CD4-positive, alpha-beta memory T cell (primary cell): ENCODE data around the gene NFIX. TPM values are rescaled to one million over a fixed set of nuclear protein-coding genes. Genes with fewer than 3 reads are reported as not detected.
"Not testable (repeated sequence)": the region's sequence is repeated elsewhere in the genome, so short reads cannot be mapped to it uniquely, and the experiment has no call there.

Experiments used
- CTCF ChIA-PET: fragments of 350-600 bp; sonication (Branson Sonifier 250); formaldehyde crosslinking; loops from one replicate; lab custom pipeline; 2021; ENCODE audit warnings: inconsistent platforms; ENCODE audit not compliant: partially characterized antibody; lab: Charles Lee
- POLR2A ChIA-PET: fragments of 350-600 bp; sonication (Branson Sonifier 250); formaldehyde crosslinking; loops from one replicate; lab custom pipeline; 2021; ENCODE audit not compliant: partially characterized antibody; lab: Charles Lee
- DNase-seq, 5 donors: peaks; one replicate each; pipeline versions ENCODE4 v3.0.0 to v3.0.0-alpha.2; 2020 to 2022; ENCODE audit warnings: mixed read lengths in 1 of 5
- H3K27ac ChIP-seq: one replicate; pipeline ENCODE4 v1.7.0; 2013; ENCODE audit warnings: low read depth, low read length
- H3K27me3 ChIP-seq: 2 replicates; pipeline ENCODE4 v1.7.0; 2013; ENCODE audit warnings: mild to moderate bottlenecking, low read length, moderate library complexity; ENCODE audit not compliant: insufficient read depth
- H3K36me3 ChIP-seq: 2 replicates; pipeline ENCODE4 v1.7.0; 2013; ENCODE audit warnings: mild to moderate bottlenecking, low read length, moderate library complexity; ENCODE audit not compliant: insufficient read depth
- H3K4me1 ChIP-seq: 2 replicates; pipeline ENCODE4 v1.7.0; 2013; ENCODE audit warnings: mild to moderate bottlenecking, low read length, moderate library complexity; ENCODE audit not compliant: insufficient read depth
- H3K4me3 ChIP-seq, 2 donors: one replicate each; pipeline ENCODE4 v1.7.0; 2013; ENCODE audit warnings: low read length in 2 of 2, mild to moderate bottlenecking in 1 of 2
- H3K9me3 ChIP-seq, 2 donors: one replicate each; pipeline ENCODE4 v1.7.0; 2013; ENCODE audit warnings: low read length in 2 of 2, control low read depth in 1 of 2; ENCODE audit not compliant: control insufficient read depth in 1 of 2
- H3K27ac Mint-ChIP-seq, 7 donors: one replicate each; pipeline ENCODE4 v1.8.0; 2020 to 2021; ENCODE audit warnings: mixed read lengths in 7 of 7, mild to moderate bottlenecking in 6 of 7, inconsistent platforms in 3 of 7, moderate library complexity in 3 of 7
- H3K27me3 Mint-ChIP-seq, 2 donors: one replicate each; pipeline ENCODE4 v1.8.0; 2020 to 2021; ENCODE audit warnings: mixed read lengths in 2 of 2
- H3K36me3 Mint-ChIP-seq, 2 donors: one replicate each; pipeline ENCODE4 v1.8.0; 2020 to 2021; ENCODE audit warnings: mixed read lengths in 2 of 2, inconsistent platforms in 1 of 2, mild to moderate bottlenecking in 1 of 2
- H3K4me1 Mint-ChIP-seq, 4 donors: one replicate each; pipeline ENCODE4 v1.8.0; 2020 to 2021; ENCODE audit warnings: mixed read lengths in 4 of 4, mild to moderate bottlenecking in 1 of 4
- H3K4me3 Mint-ChIP-seq, 8 donors: one replicate each; pipeline ENCODE4 v1.8.0; 2020 to 2021; ENCODE audit warnings: mixed read lengths in 8 of 8, mild to moderate bottlenecking in 7 of 8, moderate library complexity in 6 of 8, inconsistent platforms in 3 of 8
- H3K9me3 Mint-ChIP-seq, 8 donors: one replicate each; pipeline ENCODE4 v1.8.0; 2020 to 2021; ENCODE audit warnings: mixed read lengths in 8 of 8, mild to moderate bottlenecking in 5 of 8, inconsistent platforms in 3 of 8, moderate library complexity in 1 of 8
- intact Hi-C: fragments of 100-400 bp; cut with micrococcal nuclease; formaldehyde crosslinking; loops from one replicate; pipeline ENCODE4 v1.15.1; 2023
- polyA plus RNA-seq, 2 donors: library from polyadenylated mRNA; unstranded; fragments of 300-500 nt; fragmentation: Illumina TruSeq; gene quantifications; one replicate each; pipeline ENCODE4 v1.2.3, GENCODE V29; 2021
- total RNA-seq, 2 experiments: library from RNA; stranded (reverse); gene quantifications; one replicate each; pipeline ENCODE4 v1.2.3, GENCODE V29; 2021

Gene NFIX
- total and polyA plus RNA-seq, 4 experiments from 2014 or later: 0.09 to 5.4 (median 4.0) TPM; not detected in 1

DNA sequence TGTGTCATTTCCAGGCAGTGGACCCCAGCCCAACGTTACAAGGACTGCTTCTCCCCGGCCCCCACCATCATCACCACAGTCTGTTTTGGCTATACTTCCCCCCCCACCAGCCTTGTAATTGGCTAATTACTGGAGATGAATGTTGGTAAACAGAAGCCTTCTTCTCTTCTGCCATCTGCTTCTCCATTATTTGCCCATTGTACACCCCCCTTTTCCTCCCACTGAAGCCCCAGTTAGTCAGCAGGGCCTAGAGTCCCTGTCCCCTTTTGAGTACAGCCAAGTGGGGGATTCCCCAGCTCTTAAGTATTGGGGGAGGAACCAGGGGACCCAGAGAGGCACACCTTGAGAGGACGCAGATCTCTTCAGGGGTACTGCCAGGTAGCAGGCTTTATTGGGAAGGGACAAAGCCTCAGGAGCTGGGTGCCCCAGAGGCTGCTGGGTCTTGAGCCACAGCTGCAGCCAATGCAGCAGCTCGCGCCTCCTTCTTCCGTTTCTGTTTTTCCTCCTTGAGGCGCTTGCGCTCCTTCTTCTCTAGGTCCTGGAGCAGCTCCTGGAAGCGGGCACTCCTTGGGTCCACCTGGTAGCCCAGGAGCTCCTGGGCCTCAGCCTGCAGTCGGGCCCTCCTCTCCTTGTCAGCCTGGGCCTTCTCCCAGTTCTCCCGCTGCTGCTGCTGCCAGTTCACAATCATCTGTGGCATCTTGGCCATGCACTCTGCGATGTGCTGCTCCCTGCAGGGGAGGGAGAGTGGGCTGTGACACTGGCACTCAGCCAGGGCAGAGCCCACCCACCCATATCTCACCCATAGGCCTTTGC, 41.3 kb upstream of the NFIX start:
- peak overlapping the region; percentile 10 to 91 (median 72) for H3K27ac Mint-ChIP-seq
- no peak overlapping the region for H3K27ac ChIP-seq
- H3K9me3 Mint-ChIP-seq: no peaks in the 10 kb centered on the region
- H3K4me3 Mint-ChIP-seq: peak overlapping the region in 2 of 8 donors; percentile 38 to 46
- no peaks in the 10 kb centered on the region for H3K27me3 ChIP-seq
- DNase-seq: no peak
- H3K36me3 Mint-ChIP-seq: peaks cover 24 to 54% of the 10 kb centered on the region in 2 donors
- H3K36me3 ChIP-seq: peaks cover 24% of the 10 kb centered on the region
- H3K4me3 ChIP-seq: no peak overlapping the region
- H3K9me3 ChIP-seq: no peaks in the 10 kb centered on the region
- peaks cover 28% of the 10 kb centered on the region for H3K4me1 ChIP-seq
- CTCF ChIA-PET: interaction anchor here (1.1 to 4.3 kb wide), 3 partner anchors 11 to 24 kb away, joined by 3 to 35 read pairs (median 3); no protein-coding TSS in a partner anchor
- H3K4me1 Mint-ChIP-seq: peaks cover 14 to 28% (median 21%) of the 10 kb centered on the region in 4 donors
- intact Hi-C loops: no loop called here
- POLR2A ChIA-PET: interaction anchor here (0.5 to 2.1 kb wide), 6 partner anchors 12 to 167 kb away, joined by 3 to 8 read pairs (median 4); partner anchors contain the start of gene FARSA
- no peaks in the 10 kb centered on the region for H3K27me3 Mint-ChIP-seq

- Histone ChIP-seq H3K27ac (peak overlapping the region; percentile 8), H3K36me3 (peaks cover 18% of the 10 kb centered on the region), H3K9me3 (no peaks in the 10 kb centered on the region), H3K4me1 (peaks cover 28% of the 10 kb centered on the region), H3K4me3 (no peak overlapping the region), H3K27me3 (no peaks in the 10 kb centered on the region)
- H3K36me3 Mint-ChIP-seq: peaks cover 22 to 51% of the 10 kb centered on the region in 2 donors
- H3K4me3 Mint-ChIP-seq: peak overlapping the region in 3 of 8 donors; percentile 15 to 46 (median 38)
- CTCF ChIA-PET: interaction anchor here (1.1 to 4.3 kb wide), 3 partner anchors 10 to 23 kb away, joined by 3 to 35 read pairs (median 3); no protein-coding TSS in a partner anchor
- H3K27ac Mint-ChIP-seq: peak overlapping the region; percentile 10 to 91 (median 72)
- DNase-seq: no peak
- H3K4me1 Mint-ChIP-seq: peaks cover 14 to 28% (median 21%) of the 10 kb centered on the region in 4 donors
- no peaks in the 10 kb centered on the region for H3K27me3 Mint-ChIP-seq
- intact Hi-C loops: no loop called here
- POLR2A ChIA-PET: interaction anchor here (0.7 to 2.1 kb wide), 5 partner anchors 11 to 69 kb away, joined by 3 to 8 read pairs (median 3); partner anchors contain the start of gene FARSA
- no peaks in the 10 kb centered on the region for H3K9me3 Mint-ChIP-seq
Measured at GRCh38 chr19:12954612-12954962, 40.7 kb upstream of the NFIX start.

GRCh38 chr19:12955575-12955974, 39.7 kb upstream of the NFIX start:
- H3K9me3 Mint-ChIP-seq, H3K9me3 ChIP-seq, H3K27ac ChIP-seq, intact Hi-C loops, DNase-seq, H3K27me3 ChIP-seq, H3K4me3 ChIP-seq, H3K27me3 Mint-ChIP-seq: not testable (repeated sequence)
- peaks cover 12% of the 10 kb centered on the region for H3K36me3 ChIP-seq
- H3K4me1 ChIP-seq: peaks cover 28% of the 10 kb centered on the region
- ChIA-PET POLR2A (interaction anchor here (1.0 to 2.2 kb wide), 5 partner anchors 8 to 197 kb away, joined by 3 to 8 read pairs (median 5); partner anchors contain the start of gene SYCE2), CTCF (interaction anchor here (1.1 to 4.3 kb wide), 3 partner anchors 9 to 18 kb away, joined by 3 to 35 read pairs (median 5); no protein-coding TSS in a partner anchor)
- H3K36me3 Mint-ChIP-seq: peaks cover 15 to 42% of the 10 kb centered on the region in 2 donors
- peak overlapping the region; percentile 83 to 88 (median 87) for H3K4me3 Mint-ChIP-seq
- H3K27ac Mint-ChIP-seq: peak overlapping the region; percentile 77 to 94 (median 90)
- peaks cover 12 to 25% (median 21%) of the 10 kb centered on the region in 4 donors for H3K4me1 Mint-ChIP-seq

DNA sequence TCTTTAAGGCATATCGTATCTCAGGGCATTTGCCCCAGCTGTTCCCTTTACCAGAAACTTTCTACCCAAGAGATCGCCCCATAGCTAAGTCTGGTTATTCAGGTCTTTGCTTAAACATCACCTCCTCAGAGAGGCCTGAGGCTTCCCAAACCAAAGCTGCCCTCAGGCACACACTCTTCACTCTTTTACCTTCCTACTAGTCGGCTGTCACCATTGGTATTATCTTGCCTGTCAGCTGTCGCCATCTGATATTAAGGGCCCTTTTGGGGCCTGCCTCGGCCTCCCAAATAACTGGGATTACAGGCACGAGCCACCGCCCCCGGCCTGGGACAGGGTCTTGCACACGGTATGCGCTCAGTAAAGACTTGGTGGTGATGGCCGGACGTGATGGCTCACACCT, 39.3 kb upstream of the NFIX start:
- Histone ChIP-seq H3K36me3 (peaks cover 12% of the 10 kb centered on the region), H3K27ac (peak overlapping the region; percentile 78), H3K27me3 (no peaks in the 10 kb centered on the region), H3K9me3 (no peaks in the 10 kb centered on the region), H3K4me1 (peaks cover 28% of the 10 kb centered on the region), H3K4me3 (no peak overlapping the region)
- peak overlapping the region; percentile 83 to 88 (median 87) for H3K4me3 Mint-ChIP-seq
- peaks cover 13 to 40% of the 10 kb centered on the region in 2 donors for H3K36me3 Mint-ChIP-seq
- no peak for DNase-seq
- peaks cover 12 to 25% (median 21%) of the 10 kb centered on the region in 4 donors for H3K4me1 Mint-ChIP-seq
- ChIA-PET CTCF (interaction anchor here (1.2 to 4.3 kb wide), 3 partner anchors 9 to 71 kb away, joined by 5 to 35 read pairs (median 5); no protein-coding TSS in a partner anchor), POLR2A (interaction anchor here (1.0 to 2.2 kb wide), 8 partner anchors 8 to 196 kb away, joined by 3 to 8 read pairs (median 4); partner anchors contain the start of genes CALR and SYCE2)
- H3K27me3 Mint-ChIP-seq: no peaks in the 10 kb centered on the region
- H3K27ac Mint-ChIP-seq: peak overlapping the region; percentile 77 to 94 (median 90)
- no peaks in the 10 kb centered on the region for H3K9me3 Mint-ChIP-seq
- intact Hi-C loops: no loop called here

GRCh38 chr19:12956446-12957388, 38.6 kb upstream of the NFIX start, which contains the start of gene GADD45GIP1:
TSS of gene GADD45GIP1 (minus strand) at chr19:12957223. CDS start at chr19:12957212, 11 bp downstream.
- Histone ChIP-seq H3K36me3 (peaks cover 10% of the 10 kb centered on the region), H3K27ac (peak within 1 kb of the TSS; percentile 78), H3K4me1 (peaks cover 28% of the 10 kb centered on the region), H3K4me3 (peak within 1 kb of the TSS; percentile 45 to 79), H3K9me3 (no peaks in the 10 kb centered on the region), H3K27me3 (no peaks in the 10 kb centered on the region)
- Mint-ChIP-seq H3K4me1 (peaks cover 12 to 25% (median 21%) of the 10 kb centered on the region in 4 donors), H3K36me3 (peaks cover 6 to 35% of the 10 kb centered on the region in 2 donors), H3K27me3 (no peaks in the 10 kb centered on the region), H3K9me3 (no peaks in the 10 kb centered on the region), H3K4me3 (peak within 1 kb of the TSS; percentile 88 to 93 (median 90)), H3K27ac (peak within 1 kb of the TSS; percentile 91 to 94 (median 93))
- DNase-seq: peak; percentile 76 to 83 (median 81)
- intact Hi-C loops: loop anchor here (1.0 kb wide), 1 partner anchor 11 kb away; the partner anchor contains the start of gene RAD23A
- CTCF ChIA-PET: interaction anchor here (1.2 to 4.3 kb wide), 3 partner anchors 8 to 72 kb away, joined by 5 to 35 read pairs (median 5); no protein-coding TSS in a partner anchor
- POLR2A ChIA-PET: interaction anchor here (0.6 to 2.2 kb wide), 14 partner anchors 9 to 225 kb away, joined by 3 to 8 read pairs (median 4); partner anchors contain the start of genes CALR, GCDH and SYCE2

DNA sequence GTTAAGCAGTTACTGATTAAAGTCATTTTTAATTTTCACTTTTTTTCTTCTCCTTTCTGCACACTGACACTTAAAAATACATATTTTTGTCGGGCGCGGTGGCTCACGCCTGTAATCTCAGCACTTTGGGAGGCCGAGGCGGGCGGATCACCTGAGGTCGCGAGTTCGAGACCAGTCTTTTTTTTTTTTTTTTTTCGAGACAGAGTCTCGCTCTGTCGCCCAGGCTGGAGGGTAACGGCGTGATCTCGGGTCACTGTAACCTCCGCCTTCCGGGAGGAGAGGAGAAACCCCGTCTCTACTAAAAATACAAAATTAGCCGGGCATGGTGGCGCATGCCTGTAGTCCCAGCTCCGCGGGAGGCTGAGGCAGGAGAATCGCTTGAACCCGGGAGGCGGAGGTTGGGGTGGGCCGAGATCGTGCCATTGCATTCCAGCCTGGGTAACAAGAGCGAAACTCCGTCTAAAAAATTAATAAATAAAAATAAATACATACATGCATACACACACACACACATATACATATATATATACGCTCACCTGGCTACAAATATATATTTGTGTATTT, 37.8 kb upstream of the NFIX start:
- H3K27ac Mint-ChIP-seq: peak overlapping the region; percentile 89 to 94 (median 92)
- H3K9me3 ChIP-seq, H3K36me3 ChIP-seq, DNase-seq, H3K27me3 ChIP-seq, H3K27me3 Mint-ChIP-seq, H3K9me3 Mint-ChIP-seq: not testable (repeated sequence)
- peaks cover 12 to 25% (median 21%) of the 10 kb centered on the region in 4 donors for H3K4me1 Mint-ChIP-seq
- peak overlapping the region; percentile 78 for H3K27ac ChIP-seq
- intact Hi-C loops: loop anchor here (1.0 kb wide), 1 partner anchor 12 kb away; the partner anchor contains the start of gene RAD23A
- H3K4me3 ChIP-seq: peak overlapping the region; percentile 45 to 79
- peak overlapping the region; percentile 87 to 93 (median 90) for H3K4me3 Mint-ChIP-seq
- peaks cover 4 to 31% of the 10 kb centered on the region in 2 donors for H3K36me3 Mint-ChIP-seq
- H3K4me1 ChIP-seq: peaks cover 28% of the 10 kb centered on the region
- ChIA-PET CTCF (interaction anchor here (1.3 kb wide), 1 partner anchor 72 kb away, joined by 5 read pairs; no protein-coding TSS in a partner anchor), POLR2A (interaction anchor here (0.6 to 2.2 kb wide), 14 partner anchors 8 to 226 kb away, joined by 3 to 7 read pairs (median 4); partner anchors contain the start of genes CALR and GCDH)
